Measurements from ENCODE around the gene ZNF777.

DNA sequence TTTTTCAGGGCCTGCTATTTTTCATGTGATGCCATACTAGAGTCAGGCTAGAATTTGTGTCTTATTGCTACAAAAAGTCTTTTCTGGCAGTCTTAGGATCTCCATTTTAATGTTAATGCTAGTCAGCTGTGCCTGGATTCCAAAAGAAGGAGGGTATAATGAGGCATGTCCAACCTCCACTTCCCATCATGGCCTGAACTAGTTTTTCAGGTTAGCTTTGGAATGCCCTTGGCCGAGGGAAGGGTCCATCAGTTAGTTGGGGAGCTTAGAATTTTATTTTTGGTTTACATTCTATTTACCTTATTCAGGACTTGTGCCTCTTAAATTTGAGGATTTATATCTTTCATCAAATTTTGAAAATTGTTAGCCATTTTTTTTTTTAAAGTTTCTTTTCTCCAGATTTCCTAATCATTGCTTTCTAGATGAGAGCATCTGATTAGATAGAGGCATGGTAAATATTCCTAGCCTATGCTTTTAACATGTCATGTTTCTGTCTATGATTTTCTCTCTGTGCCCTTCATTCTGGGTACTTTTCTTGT is 6.5 kb upstream of the ZNF777 start:
- TF ChIP-seq, protein P1, sequence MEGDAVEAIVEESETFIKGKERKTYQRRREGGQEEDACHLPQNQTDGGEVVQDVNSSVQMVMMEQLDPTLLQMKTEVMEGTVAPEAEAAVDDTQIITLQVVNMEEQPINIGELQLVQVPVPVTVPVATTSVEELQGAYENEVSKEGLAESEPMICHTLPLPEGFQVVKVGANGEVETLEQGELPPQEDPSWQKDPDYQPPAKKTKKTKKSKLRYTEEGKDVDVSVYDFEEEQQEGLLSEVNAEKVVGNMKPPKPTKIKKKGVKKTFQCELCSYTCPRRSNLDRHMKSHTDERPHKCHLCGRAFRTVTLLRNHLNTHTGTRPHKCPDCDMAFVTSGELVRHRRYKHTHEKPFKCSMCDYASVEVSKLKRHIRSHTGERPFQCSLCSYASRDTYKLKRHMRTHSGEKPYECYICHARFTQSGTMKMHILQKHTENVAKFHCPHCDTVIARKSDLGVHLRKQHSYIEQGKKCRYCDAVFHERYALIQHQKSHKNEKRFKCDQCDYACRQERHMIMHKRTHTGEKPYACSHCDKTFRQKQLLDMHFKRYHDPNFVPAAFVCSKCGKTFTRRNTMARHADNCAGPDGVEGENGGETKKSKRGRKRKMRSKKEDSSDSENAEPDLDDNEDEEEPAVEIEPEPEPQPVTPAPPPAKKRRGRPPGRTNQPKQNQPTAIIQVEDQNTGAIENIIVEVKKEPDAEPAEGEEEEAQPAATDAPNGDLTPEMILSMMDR (IDR thresholded peaks at IDR 0.05; ENCODE audit: insufficient read depth, low read depth, low read length), result no peak
- TF ChIP-seq EZH2 (IDR thresholded peaks at IDR 0.05; ENCODE audit: insufficient read depth, low read length), result no peak
